Ectodermal cell (in vitro differentiated cells): Measurements from ENCODE around the gene TMEM229A.
"Not testable (repeated sequence)": the region's sequence is repeated elsewhere in the genome, so short reads cannot be mapped to it uniquely, and the experiment has no call there.

Source experiments
- H3K27ac ChIP-seq: 2 replicates; pipeline ENCODE4 v1.7.0; 2013; ENCODE audit warnings: mild to moderate bottlenecking, low read depth, low read length; ENCODE audit not compliant: insufficient read depth, poor library complexity, severe bottlenecking
- H3K27me3 ChIP-seq: 2 replicates; pipeline ENCODE4 v1.7.0; 2013; ENCODE audit warnings: mild to moderate bottlenecking, low read length; ENCODE audit not compliant: insufficient read depth, control insufficient read depth, poor library complexity, severe bottlenecking
- H3K36me3 ChIP-seq: one replicate; pipeline ENCODE4 v1.7.0; 2013; ENCODE audit warnings: low read length; ENCODE audit not compliant: control insufficient read depth, insufficient read depth
- H3K4me1 ChIP-seq: one replicate; pipeline ENCODE4 v1.7.0; 2013; ENCODE audit warnings: low read length; ENCODE audit not compliant: control insufficient read depth, insufficient read depth
- H3K4me3 ChIP-seq: 2 replicates; pipeline ENCODE4 v1.7.0; 2013; ENCODE audit warnings: low read depth, low read length, control low read depth; ENCODE audit not compliant: insufficient read depth
- H3K9me3 ChIP-seq: 2 replicates; pipeline ENCODE4 v1.7.0; 2013; ENCODE audit warnings: mild to moderate bottlenecking, low read length, moderate library complexity; ENCODE audit not compliant: control insufficient read depth
- WGBS, 2 experiments: methylation state at CpG; one replicate each; pipeline ENCODE4 v1.1.7; 2013; ENCODE audit warnings: missing lambda C conversion rate in 2 of 2; 5-methylcytosine and 5-hydroxymethylcytosine counted together

Gene TMEM229A

DNA sequence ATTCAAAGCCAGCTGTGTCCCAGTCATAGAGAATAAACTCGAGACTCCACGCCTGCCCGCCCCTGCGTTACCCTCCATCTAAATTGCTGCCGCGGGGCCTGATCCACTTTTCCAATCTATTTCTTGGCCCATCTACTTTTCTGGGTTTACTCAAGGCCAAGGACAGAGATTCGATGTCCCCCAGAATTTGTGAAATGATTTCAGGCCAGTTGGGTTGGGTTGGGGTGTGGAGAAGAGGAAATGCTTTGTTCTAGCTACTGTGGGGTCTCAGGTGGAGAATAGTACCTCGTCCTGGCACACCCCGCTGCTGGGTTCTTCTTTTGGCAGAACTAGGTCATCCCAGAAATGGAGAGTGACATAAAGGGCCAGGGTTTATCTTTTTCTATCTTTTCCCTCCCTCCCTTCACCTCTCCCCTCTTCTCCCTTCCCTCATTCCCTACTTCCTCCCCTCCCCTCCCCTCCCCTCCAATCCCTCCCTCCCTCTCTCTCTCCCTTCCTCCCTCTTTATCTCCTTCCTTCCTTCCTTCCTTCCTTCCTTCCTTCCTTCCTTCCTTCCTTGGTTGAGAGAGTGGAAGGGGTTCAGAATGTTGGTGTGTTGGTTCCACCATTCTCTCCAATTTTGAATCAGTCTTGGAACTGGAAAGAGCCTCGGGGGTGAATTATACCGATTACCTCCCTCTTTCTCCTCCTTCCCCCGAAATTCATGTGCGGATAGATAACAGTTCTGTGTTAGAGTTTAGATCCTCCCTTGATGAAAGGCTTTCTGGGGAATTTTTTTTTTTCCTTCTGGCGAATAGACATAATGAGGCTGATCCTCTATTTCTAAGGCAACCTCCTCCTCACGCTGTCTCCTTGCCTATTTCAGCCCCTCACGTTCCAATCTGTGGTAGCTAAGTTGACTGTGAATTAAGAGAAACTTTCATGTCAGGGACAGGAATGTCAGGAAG lies 1.2 kb upstream of the TMEM229A start:
- Histone ChIP-seq H3K4me1 (peaks cover 7% of the 10 kb centered on the region), H3K4me3 (peak overlapping the region; percentile 61), H3K27ac (no peak overlapping the region), H3K9me3 (no peaks in the 10 kb centered on the region), H3K27me3 (peaks cover 44% of the 10 kb centered on the region), H3K36me3 (no peaks in the 10 kb centered on the region)
- 80 to 82% methylated on average over 15 to 16 of the region's 16 CpGs for WGBS, 2 experiments

DNA sequence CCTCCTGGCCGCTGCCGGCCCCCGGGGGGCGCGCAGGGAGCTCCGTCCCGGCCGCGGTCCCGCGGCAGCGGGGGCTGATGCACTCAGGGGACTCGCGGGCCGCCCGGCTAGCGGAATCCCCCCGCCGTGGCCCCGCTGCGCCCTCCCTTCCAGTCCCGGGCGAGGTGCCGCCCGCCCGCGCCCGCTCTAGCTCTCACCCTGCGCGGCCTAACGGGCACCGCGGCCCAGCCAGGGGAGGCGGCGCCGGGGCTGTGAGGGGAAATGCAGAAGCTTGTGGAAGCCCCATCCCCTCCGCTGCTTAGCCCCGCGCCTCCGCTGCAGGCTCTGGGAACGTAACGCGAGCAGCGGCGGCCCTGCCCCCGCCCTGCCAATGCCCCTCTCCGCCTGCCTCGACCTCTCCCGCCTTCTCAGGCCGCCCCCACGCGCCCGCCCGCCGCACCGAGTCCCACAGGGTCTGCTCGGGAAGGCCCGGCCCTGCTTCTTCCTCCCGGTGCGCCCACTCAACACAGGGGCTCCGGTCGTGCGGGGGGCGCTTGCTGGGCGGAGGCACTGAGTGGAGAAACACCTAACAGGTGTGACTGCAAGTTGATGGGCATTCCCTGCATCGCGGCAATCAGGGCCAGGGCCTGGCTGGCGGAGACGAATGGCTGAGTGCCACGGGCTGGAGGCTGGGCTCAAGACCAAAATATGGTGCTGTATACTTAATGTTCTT lies 384 bp upstream of the TMEM229A start:
- Histone ChIP-seq H3K27ac (no peak overlapping the region), H3K4me1 (peaks cover 7% of the 10 kb centered on the region), H3K36me3 (no peaks in the 10 kb centered on the region), H3K4me3 (peak overlapping the region; percentile 61), H3K27me3 (peaks cover 44% of the 10 kb centered on the region), H3K9me3 (no peaks in the 10 kb centered on the region)
- 3 to 5% methylated on average over 70 of the region's 70 CpGs for WGBS, 2 experiments

DNA sequence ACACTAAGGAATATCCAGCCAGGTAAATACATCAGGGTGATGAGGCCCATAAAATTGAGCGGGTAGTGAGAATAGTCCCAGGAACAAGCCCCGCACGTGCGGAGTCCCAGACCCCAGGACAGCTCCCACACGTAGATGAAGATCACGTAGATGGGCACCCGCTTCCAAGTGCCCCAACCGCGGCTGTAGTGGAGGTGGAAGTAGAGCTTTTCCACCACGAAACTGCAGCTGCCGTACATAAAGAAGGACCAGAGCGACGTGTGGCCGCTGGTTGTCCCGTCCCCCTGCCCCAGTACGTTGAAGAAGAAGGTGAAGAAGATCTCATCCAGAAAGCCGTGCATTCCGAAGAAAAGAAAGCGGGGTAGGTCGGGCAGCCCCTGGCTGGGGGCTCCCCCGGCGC lies 948 bp downstream of the TMEM229A start:
- 1 to 2% methylated on average over 22 of the region's 22 CpGs for WGBS, 2 experiments
- no peaks in the 10 kb centered on the region for H3K36me3 ChIP-seq
- no peaks in the 10 kb centered on the region for H3K9me3 ChIP-seq
- peaks cover 7% of the 10 kb centered on the region for H3K4me1 ChIP-seq
- H3K27me3 ChIP-seq = peaks cover 44% of the 10 kb centered on the region
- H3K27ac ChIP-seq = no peak overlapping the region
- peak overlapping the region; percentile 61 for H3K4me3 ChIP-seq

- WGBS, 2 experiments = 80 to 82% methylated on average over 7 to 8 of the region's 8 CpGs
- Histone ChIP-seq H3K27me3 (peaks cover 44% of the 10 kb centered on the region), H3K4me3 (no peak overlapping the region)
These were observed 1.5 kb downstream of the TMEM229A start for GRCh38 chr7:124031406-124031805.

DNA sequence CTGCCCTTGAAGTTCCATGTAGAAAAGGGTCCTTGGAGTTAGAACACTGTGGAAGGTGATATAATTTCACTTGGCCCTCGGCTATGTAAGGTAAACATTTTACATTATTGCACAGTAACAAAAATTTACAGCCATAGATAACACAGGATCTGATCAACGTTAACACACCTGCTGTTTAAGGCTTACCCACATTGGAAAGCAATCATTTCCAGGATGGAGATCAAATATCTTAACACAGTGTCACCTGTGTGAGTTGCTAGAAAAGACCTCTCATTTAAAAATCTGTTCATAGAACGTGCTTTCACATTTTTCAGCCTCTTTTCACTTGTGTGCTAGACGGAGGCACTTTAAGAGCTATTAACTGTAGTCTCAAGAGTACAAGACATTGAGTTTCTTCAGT lies 1.9 kb downstream of the TMEM229A start:
- peaks cover 7% of the 10 kb centered on the region for H3K4me1 ChIP-seq
- no peak overlapping the region for H3K27ac ChIP-seq
- no peak overlapping the region for H3K4me3 ChIP-seq
- H3K9me3 ChIP-seq = no peaks in the 10 kb centered on the region
- 85 to 87% methylated on average over 4 of the region's 4 CpGs for WGBS, 2 experiments
- H3K27me3 ChIP-seq = peaks cover 44% of the 10 kb centered on the region
- H3K36me3 ChIP-seq = no peaks in the 10 kb centered on the region

More at GRCh38 chr7:124031406-124031805, 1.5 kb downstream of the TMEM229A start:
- Histone ChIP-seq H3K4me1 (peaks cover 7% of the 10 kb centered on the region), H3K27ac (no peak overlapping the region), H3K36me3 (no peaks in the 10 kb centered on the region), H3K9me3 (no peaks in the 10 kb centered on the region)

DNA sequence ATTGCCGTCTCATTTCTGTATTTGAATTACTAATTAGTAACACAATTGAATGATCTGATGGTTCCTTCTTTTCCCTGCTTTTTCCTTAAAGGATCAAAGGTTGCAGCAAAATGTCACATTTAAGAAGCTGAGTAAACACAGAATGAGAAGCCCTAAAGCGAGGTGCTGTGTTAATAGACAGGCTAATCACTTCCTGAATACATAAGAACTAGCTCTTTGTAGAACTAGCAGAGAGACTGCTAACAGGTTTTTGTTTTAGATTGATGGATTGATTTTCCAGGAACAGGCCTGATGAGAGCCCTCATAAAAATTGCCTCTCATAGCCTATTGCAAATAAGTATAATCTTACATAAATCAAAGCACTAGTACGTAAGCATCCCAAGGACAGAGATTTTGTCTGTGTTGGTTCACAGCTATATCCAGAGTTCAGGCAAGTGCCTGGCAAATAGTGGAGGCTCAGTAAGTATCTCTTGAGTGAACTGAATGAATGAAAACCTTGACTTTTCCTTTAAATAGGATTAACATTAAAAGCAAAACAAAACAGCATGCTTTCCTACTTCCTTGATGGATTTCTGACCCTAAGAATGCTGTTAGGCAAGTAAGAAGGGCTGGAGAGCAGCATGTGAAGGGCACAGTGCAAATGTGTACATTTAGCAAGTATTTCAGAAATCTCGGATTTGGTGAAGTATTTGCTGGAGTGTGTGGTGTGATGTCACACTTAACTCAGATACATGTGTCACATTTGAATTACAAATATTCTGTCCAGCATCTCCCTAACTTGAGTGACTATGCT lies 3.3 kb downstream of the TMEM229A start:
- no peaks in the 10 kb centered on the region for H3K9me3 ChIP-seq
- no peaks in the 10 kb centered on the region for H3K36me3 ChIP-seq
- H3K27ac ChIP-seq = no peak overlapping the region
- H3K4me3 ChIP-seq = no peak overlapping the region
- peaks cover 40% of the 10 kb centered on the region for H3K27me3 ChIP-seq
- 63 to 68% methylated on average over 3 of the region's 4 CpGs for WGBS, 2 experiments
- H3K4me1 ChIP-seq = peaks cover 7% of the 10 kb centered on the region

- 88% methylated on average over 1 of the region's 1 CpG; no CpG with 5 or more reads in 1 of the 2 experiments for WGBS, 2 experiments
- Histone ChIP-seq H3K4me3 (no peak overlapping the region), H3K27me3 (peaks cover 19% of the 10 kb centered on the region), H3K4me1 (peaks cover 7% of the 10 kb centered on the region), H3K9me3 (no peaks in the 10 kb centered on the region), H3K27ac (no peak overlapping the region), H3K36me3 (no peaks in the 10 kb centered on the region)
These were observed 5.6 kb downstream of the TMEM229A start for GRCh38 chr7:124027236-124027635.

- H3K4me3 ChIP-seq, H3K27ac ChIP-seq, H3K36me3 ChIP-seq, H3K9me3 ChIP-seq, H3K4me1 ChIP-seq, H3K27me3 ChIP-seq: not testable (repeated sequence)
- WGBS, 2 experiments = 100% methylated on average over 1 to 2 of the region's 3 CpGs
These were observed 8.5 kb downstream of the TMEM229A start for GRCh38 chr7:124024329-124024728.

DNA sequence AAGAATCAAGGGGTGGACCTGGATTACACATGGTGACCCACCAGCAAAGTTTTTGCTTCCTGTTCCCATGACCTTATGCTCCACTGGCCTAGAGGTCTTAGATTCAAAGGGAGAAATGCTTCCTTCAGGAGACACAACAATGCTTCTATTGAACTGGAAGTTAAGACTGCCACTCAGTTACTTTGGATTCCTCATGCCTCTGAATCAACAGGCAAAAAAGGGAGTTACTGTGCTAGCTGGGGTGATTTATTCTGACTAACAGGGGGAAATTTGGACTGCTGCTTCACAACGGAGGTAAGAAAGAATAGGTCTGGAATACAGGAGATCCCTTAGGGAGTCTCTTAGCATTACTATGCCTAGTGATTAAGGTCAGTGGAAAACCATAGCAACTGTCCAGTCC lies 10.3 kb downstream of the TMEM229A start:
- WGBS, 2 experiments = 27 to 57% methylated on average over 1 of the region's 1 CpG
- H3K4me1 ChIP-seq = no peaks in the 10 kb centered on the region
- H3K9me3 ChIP-seq = no peaks in the 10 kb centered on the region
- no peaks in the 10 kb centered on the region for H3K27me3 ChIP-seq
- no peak overlapping the region for H3K4me3 ChIP-seq
- H3K27ac ChIP-seq = no peak overlapping the region
- no peaks in the 10 kb centered on the region for H3K36me3 ChIP-seq
